GM21825 (cell line): ENCODE measurements around the gene R3HDM2.
"Not testable (repeated sequence)": the region's sequence is repeated elsewhere in the genome, so short reads cannot be mapped to it uniquely, and the experiment has no call there.

Experiments
- ATAC-seq: cut with Tn5 transposase; IDR thresholded peaks from one replicate; pipeline ENCODE4 v1.9.1; 2021; ENCODE audit warnings: mild to moderate bottlenecking, moderate library complexity; ENCODE audit not compliant: unreplicated experiment

Gene R3HDM2

DNA sequence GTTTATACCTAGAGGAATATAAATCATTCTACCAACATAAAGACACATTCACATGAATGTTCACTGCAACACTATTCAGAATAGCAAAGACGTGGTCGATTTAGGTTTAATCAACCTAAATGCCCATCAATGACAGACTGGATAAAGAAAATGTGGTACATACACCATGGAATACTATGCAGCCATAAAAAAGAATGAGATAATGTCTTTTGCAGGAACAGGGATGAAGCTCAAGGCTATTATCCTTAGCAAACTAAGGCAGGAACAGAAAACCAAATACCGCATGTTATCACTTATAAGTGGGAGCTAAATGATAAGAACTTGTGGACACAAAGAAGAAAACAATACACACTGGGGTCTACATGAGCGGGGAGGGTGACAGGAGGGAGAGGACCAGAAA is 94.5 kb downstream of the R3HDM2 start:
- ATAC-seq = not testable (repeated sequence)

DNA sequence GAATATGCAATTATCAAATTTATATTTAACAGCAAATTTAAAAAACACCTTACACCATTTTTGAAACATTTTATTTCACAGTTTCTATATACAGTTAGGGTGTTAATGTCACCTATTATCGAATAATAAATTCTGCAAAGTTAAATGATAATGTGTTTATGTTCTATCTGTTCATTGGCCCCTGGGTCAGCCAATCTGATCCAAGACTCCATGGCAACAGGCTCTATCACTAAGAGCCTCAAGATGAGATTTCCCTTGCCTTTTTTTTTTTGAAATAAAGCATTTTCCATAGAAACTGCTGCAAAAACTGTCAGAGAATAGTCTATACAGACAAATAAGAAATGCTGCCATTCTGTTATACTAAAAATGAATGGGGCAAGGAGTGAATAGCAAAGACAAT is 96.6 kb downstream of the R3HDM2 start:
- ATAC-seq = no peak

DNA sequence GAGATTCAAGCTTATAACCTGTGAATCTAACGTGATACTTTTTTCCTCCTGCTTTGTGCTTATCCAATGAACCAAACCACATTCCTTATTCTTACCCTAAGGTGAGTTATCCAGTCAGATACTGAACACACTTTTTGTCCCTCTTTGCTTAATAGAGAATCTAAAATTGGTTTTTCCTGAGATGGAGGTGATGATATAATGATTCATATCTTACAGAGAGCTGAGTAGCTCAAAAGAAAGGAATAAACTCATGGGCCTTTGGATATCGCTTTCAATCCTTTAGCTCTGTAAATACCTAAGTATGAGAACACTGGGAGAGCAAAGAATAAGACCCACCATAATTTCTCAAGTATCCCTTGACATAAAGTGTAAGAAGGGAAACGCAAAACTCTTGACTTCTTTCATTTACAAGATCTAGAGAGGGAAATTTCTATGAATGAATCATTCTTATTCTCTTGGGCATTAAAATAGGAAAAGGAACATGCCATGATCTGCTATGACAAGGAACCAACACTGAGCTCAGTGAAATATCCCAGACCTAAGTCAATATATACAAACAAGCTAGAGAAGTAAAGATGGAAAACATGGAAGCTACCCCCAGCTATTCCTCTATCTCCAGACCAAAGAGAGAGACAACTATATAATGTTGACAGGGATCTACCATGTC is 98.1 kb downstream of the R3HDM2 start:
- ATAC-seq = no peak

DNA sequence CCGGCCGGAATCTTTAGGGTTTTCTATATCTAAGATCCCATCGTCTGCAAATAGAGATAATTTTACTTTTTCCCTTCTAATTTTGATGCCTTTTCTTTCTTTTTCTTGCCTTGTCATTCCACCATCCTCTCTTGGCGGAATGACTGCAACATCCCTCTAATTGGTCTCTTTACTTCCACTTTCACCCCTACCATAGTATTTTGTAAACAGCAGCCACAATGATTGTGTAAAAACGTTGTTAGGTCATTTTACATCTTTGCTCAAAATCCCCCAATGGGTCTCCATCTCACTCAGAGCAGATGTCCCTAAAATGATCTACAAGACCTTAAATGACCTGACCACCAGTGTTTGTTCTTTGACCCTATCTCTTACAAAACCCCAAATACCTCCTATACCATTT is 99.9 kb downstream of the R3HDM2 start:
- ATAC-seq = no peak

DNA sequence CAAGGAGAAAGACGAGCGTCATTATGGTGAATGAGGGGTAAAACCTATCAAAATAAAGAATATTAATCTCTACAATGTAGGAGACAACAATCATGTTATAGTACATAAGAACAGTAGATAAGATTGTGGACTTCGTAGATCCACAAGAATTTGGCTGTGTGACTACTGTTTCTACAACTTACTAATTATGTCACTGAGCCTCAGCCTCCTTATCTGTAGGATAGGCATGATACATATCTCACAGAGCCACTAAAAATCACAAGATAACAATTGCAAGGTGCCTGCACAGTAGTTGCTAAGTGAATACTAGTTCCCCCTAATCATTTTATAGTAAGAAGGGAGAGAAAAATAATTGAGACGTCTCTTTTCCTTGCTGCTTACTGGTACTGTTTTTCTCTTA is 101.6 kb downstream of the R3HDM2 start:
- no peak for ATAC-seq

DNA sequence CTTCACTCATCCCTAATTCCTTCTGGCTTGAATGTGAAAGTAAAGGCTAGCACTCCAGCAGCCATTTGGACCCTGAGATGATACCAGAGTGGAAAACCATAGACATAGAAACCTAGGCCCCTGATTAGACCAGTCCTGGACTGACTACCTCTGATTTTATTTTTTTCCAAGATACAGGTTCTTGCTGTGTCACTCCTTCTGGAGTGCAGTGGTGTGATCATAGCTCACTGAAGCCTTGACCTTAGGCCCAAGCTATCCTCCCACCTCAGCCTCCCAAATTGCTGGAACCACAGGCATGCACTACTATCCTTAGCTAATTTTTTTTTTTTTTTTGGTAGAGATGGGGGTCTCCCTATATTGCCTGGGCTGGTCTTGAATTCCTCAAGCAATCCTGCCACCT is 105.4 kb downstream of the R3HDM2 start:
- no peak for ATAC-seq

DNA sequence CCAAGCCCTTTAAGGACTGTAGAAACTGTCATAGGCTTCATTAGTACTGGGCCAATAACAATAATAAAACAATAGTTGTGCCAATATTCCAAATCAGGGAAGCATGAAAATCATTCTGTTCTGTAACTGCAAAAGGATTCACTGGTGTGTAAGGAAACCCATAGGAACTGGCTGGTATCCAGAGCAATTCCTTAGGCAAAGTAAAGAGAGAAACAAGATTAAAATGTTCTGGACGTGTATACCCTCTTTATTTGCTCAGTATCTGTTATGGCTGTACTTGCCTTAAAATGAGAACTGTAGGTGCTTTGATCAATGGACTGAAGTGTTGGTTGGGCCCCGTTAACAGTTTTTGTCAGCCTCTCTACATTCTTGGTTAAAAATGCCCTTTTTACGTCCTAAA is 107.4 kb downstream of the R3HDM2 start:
- no peak for ATAC-seq

DNA sequence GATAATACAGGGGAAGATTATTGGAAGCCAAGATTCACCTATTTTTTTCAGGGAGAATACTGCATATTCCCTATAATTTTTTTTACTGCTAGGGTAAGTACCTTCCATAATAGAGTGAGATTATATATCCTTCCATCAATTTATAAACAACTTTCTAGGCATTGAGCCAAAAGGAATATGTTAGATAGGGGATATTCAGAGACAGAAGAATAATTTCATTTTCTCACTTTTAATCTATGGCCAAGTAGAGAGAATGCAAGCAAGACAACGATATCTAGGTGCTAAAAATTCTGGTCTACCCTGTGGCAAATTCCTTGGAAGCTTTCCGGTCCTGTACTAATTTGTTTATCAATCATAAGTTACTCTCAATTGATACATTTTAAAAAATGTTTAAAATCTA is 110.2 kb downstream of the R3HDM2 start:
- no peak for ATAC-seq

DNA sequence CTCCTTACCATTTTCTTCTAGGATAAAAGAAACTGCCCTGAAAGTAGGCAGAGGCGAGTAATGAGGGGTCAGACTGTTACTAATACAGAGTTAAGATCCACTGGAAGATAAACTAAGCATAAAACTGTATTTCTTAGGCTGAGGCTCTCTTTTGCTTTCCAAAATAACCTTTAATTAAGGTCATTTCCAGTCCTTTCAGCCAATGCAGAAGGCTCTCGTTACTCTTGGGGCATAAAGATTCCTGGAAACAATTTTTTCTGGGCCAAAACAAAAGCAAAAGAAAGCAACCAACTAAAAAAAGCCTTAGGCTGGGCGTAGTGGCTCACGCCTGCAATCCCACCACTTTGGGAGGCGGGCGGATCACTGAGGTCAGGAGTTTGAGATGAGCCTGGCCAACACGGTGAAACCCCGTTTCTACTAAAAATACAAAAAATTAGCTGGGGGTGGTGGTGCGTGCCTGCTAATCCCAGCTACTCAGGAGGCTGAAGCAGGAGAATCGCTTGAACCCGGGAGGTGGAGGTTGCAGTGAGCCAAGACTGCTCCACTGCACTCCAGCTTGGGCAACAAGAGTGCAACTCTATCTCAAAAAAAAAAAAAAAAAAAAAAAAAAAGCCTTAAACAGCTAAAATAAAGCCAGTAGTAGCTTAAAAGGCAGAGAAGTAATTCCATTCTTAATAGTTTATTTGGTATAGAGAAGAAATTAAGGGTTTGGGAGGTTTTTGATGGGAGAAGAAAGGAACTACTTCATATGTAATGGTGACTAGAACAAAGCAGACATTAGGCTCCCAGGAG is 111.0 kb downstream of the R3HDM2 start:
- ATAC-seq = no peak

DNA sequence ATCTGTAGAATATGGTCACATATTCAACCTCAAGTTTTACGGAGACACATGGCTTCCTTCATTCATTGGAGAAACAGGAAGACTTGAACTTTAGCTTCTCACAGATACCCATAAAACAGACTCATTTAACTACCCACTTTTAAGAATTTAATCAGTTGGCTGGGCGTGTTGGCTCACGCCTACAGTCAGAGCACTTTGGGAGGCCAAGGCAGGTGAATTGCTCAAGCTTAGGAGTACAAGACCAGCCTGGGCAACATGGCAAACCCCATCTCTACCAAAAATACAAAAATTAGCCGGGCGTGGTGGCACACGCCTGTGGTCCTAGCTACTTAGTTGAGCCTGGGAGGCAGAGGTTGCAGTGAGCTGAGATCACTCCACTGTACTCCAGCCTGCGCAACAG is 115.2 kb downstream of the R3HDM2 start:
- ATAC-seq = no peak

DNA sequence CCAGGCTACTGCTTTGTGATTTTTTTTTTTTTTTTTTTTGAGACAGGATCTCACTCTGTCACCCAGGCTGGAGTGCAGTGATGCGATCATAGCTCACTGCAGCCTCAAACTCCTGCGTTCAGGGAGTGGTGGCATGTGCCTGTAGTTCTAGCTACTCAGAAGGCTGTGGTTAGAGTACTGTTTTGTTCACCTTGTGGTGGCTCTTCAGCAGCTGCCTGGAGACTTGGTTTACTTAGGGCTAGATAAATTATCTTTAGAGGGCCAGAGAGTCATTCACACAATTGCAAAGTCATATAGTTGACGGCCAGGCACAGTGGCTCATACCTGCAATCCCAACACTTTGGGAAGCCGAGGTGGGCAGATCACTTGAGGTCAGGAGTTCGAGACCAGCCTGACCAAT is 118.6 kb downstream of the R3HDM2 start:
- ATAC-seq = not testable (repeated sequence)

DNA sequence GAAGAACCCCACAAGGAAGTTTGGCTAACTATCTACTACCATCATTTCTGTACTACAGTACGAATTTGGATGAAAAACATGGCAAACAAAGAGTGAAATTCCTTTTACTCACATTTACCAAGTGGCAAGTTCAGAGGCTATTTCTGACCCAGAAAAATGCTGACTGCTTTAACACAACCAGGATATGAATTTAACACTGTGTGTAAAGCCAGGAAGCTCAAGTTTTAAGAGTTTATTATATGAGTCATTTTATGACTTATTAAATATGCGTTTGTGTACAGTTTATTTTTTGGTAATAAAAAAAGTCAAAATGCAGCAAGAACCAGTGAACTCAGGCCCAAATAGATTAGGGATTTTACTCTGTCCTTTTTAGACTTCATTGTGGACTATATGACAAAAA is 121.4 kb downstream of the R3HDM2 start:
- ATAC-seq = no peak

DNA sequence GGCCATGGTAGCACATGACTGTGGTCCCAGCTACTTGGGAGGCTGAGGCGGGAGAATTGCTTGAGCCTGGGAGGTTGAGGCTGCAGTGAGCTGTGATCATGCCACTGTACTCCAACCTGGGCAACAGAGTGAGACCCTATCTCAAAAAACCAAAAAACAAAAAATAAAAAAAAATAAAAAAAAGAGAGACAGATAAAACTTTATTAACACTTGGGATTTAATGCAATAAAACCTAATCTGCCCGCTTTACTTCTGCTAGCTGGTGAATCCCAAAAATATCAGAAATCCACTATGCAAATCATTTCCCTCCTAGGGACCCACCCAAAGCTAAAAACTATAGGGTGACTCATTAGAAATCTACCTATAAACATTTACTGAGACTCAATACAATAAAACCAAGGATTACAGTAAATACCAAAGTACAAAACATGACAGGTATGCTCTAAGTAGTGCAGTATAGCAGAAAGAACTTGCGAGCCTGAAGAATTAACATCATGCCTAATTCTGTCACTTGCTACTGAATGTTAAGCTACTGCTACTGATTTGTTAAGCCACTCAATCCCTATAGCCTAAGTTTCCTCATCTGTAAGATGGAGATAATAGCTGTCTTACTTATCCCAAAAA is 129.8 kb downstream of the R3HDM2 start:
- no peak for ATAC-seq

DNA sequence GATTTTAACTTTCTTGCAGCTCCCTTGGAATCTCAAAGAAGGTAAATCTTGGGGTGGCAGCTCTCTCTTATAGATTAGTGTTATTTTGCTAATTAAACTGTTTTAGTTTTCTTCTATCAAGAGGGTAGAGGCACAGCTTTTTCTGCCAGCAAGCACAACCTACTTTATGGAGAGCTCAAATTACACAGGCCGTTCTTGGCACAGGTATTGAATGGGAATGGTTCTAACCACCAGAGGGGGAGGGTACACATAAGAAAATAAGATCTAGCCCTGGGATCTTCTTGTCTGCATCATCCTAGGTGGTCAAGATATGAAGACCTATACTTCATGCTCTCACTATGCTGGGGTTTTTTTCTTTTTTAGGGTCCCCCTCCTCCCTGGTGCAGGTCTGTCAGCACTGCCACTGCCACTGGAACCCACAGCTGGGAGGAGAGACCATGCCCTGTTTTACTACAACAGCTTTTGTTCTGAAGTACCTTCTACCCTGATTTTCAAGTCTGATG is 131.3 kb downstream of the R3HDM2 start:
- ATAC-seq = no peak

DNA sequence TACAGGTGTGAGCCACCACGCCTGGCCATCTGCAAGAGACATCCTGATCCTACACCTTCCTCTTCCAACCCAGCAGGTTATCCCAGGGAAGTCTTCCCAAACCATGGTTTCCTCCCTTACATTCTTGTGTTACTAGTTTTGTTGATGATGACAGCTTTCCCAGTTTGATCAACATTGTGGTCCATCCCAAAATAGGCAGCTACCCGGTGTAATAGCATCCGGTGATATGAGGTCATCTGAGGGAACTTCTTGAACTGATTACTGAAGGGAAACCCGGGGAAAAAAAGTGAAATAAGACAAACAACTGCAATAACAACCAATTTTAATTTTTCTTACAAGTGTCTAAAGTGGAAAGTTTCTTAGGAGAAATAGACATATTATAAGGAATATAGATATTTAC is 134.6 kb downstream of the R3HDM2 start:
- ATAC-seq = no peak

DNA sequence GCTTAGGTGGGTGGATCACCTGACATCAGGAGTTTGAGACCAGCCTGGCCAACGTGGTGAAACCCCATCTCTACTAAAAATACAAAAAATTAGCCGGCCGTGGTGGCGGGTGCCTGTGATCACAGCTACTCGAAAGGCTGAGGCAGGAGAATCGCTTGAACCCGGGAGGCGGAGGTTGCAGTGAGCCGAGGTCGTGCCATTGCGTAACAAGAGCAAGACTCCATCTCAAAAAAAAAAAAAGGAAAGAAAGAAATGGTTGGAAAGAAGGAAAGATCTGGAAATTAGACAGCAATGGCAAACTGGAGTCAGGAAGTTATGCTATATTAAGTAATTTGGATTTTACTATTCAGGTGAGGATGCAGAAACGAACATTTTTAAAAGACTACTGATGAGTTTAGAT is 148.8 kb downstream of the R3HDM2 start:
- not testable (repeated sequence) for ATAC-seq

DNA sequence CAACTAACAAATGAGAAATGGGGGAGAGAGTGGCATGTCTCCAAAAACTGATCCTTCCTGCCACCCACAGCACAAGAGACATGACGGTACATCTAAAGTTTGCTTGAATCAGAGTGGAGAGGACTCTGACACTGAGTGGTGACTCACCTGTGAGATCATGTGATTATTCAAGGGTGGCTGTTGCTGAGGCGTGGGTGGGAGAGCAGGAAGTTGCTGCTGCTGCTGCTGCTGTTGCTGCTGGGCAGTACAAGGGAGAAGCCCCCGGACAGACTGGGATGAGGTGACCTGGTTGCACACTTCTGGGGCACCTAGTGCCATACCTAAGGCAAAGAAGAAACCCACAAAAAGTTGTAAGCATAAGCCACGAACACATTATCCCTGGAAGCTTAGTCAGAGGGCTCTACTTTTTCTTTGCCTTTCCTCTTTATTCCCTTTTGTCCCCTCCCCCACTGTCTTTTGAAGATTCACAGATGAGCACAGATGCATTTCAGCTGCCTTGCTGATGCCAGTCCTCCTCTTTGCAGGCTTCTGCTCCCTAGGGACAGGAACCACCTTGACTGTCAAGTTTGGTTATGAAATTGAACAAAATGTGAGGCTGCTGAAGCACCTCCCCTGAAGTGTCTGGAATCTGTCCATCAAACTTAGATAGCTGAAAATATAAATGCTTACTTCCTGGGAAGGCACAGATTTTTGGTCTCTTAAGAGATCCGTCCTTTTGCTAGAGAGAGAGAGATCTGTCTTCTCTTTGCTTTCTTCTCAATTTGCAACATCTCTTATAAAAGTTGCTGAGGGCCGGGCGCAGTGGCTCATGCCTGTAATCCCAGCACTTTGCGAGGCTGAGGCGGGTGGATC is 150.4 kb downstream of the R3HDM2 start:
- peak; percentile 93 for ATAC-seq

DNA sequence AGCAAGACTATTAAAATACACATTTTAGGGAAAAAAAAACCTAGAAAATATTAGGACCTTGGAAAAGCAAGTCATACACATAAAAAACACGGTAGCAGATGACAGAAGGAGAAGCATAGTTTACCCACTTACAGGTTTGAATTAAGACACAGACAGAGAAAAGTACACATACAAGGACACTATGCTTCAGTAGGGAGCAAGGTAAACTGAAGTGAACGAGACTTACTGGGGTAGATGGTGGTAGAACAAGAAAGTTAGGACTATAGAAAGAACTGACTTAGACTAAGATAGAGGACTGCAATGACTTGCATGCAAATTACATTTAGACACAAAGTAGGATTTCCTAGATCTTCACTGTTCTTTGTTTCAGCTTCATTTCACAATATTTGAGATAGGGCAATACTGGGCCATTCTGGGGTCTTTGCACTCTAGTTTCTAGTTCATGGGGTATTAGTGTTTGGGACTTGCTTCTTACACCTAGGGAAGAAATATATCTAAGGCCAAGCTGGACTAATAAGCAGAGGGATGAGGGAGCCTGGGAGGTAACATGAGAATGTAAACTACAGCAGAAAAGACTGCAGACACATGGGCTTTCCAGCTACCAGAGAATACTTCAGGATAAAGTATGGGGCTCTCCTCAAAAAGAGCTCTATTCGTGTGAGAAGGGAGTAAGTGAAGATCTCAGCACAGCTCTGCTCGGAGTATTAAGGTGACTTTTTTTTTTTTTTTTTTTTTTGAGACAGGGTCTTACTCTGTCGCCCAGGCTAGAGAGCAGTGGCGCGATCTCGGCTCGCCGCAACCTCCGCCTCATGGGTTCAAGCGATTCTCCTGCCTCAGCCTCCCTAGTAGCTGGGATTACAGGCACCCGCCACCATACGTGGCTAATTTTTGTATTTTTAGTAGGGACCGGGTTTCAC is 152.1 kb downstream of the R3HDM2 start:
- no peak for ATAC-seq

DNA sequence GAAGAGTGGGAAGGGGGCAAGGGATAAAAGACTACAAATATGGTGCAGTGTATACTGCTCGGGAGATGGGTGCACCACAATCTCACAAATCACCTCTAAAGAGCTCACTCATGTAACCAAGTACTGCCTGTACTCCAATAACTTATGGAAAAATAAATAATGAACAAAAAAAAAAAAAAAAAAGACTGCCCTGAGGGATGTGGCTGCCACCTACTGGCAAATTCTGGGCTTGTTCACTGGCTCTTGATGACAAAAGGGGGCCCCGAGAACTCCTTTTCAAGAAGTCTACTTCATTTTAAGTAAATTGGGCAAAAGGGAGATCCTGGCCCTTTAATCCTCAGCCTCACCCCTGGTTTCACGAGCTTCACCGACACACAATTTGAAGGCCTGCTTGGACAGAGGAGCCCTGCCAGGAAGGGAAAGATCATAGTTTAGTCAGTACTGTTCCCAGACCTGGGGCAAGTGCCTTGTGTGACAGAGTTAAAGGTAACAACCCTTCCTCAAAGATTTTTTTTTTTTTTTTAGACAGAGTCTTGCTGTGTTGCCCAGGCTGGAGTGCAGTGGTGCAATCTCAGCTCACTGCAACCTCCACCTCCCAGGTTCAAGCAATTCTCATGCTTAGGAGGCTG is 153.8 kb downstream of the R3HDM2 start:
- ATAC-seq = no peak

DNA sequence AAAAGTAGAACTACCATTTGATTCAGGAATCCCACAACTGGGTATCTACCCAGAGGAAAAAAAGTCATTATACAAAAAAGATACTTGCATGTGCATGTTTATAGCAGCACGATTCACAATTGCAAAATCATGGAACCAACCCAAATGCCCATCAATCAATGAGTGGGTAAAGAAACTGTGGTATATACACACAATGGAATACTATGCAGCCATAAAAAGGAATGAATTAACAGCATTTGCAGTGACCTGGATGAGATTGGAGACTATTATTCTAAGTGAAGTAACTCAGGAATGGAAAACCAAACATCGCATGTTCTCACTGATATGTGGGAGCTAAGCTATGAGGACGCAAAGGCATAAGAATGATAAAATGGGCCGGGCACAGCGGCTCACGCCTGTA is 154.6 kb downstream of the R3HDM2 start:
- not testable (repeated sequence) for ATAC-seq
